Activated T-cell treated with anti-CD3 and anti-CD28 coated beads, Interleukin-2, amount 50 U/mL, for 1 hour (primary cell): ENCODE results near the gene NEDD4L.

Source experiments
- DNase-seq: peaks from one replicate; pipeline ENCODE4 v3.0.0-alpha.2; 2020

NEDD4L gene

DNA sequence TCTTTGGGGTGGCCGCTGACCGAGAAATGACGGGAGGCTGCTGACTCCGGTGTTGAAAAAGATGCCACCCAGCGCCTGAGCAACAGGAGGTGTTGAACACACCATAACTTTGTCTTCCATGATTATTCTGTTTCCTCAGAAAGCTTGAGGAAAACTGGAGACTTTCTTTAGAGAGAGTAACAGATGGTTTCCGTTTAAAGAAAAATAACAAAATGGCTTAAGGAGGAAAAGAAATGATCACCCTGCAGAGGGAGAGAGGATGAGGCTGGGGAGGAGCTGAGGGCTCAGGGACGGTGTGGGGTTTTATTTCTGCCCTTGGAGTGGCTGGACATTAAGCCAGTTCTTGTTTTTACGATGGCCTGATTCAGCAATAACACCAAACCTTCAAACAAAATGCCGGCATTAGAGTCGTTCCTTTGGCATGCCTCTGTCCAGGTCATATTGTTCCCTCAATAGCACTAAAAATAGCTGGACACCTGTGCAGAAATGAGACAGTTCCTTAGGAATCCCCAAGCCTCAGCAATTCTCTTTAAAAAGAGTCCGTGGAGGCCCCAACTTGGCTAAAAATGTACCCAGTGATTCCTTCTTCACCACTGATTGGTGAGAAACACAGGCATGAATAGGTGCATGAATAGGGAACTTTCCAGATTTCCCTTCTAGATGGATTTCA lies 402.5 kb downstream of the NEDD4L start:
- DNase-seq = no peak

DNA sequence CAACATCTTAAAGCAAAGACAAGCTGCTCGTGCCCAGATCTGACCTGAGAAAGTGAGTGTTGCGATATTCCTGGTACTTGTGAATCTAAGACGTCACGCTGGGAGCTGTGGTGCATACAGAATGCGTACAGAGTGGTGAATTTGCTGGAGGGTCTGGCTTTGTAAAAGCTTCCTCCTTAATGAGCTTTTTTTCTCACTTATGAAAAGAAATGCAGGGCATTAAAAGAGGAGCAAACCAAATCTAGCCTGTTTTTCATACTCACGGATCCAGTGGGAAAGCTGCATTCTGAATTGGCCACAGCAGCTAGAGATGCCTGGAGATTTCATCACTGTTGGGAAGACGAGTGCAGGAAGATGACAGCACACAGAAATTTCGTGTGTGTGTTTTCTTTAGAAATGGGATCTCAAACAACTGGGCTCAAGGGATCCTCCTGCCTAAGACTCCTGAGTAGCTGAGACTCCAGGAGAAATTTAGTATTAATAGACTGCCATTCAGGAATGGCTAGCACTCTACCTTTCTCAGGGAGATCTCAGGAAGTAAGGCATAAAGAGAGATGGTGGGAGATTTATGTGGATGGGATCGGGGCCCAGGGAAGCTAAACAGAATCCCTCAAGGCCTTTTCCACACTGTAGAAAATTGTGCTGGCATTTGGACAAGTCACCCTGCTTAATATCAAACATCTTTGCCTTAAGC lies 403.5 kb downstream of the NEDD4L start:
- DNase-seq = no peak

DNA sequence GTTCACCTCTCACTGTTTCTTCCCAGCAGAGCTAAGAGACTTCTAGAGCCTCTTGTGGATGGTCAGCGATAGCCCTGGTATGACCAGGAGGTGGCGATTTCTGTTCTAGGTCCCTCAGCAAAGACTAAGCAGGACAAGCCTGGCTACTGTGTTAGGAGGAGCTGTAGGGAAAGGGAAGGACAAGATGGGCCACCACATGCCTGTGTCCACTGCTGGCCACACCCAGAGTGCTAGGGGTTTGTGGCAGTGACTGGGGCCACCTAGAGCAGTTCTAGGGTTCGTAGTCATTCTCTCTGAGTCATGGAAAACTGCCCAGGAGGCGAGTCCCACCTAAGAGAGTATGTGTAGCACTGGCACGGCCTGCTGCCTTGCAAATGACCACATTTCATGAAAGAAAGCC lies 405.4 kb downstream of the NEDD4L start:
- no peak for DNase-seq
